ENCODE data around the gene AGPS.
"Not testable (repeated sequence)": the region's sequence is repeated elsewhere in the genome, so short reads cannot be mapped to it uniquely, and the experiment has no call there.

Gene AGPS

DNA sequence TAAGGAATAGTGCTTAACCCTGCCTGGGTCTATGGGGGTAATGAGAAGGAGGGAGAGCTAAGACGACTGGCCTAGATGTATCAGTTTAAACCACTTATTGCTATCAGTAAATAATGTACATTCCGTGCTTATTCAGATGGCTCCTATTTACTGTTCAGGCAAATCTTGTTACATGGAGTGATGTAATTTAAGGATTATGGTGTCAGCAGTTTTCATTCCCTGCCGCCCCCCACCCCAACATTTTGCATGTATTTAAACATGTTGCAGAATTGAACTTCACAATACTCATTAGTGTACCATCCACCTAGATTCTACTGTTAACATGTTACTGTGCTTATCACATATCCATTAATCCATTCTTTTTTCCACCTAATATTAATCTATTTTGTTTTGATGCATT is 11.7 kb downstream of the AGPS start:
- H3K27ac ChIP-seq = no peak overlapping the region
- no peak for TF ChIP-seq ZFX (IDR thresholded peaks at IDR 0.05; ENCODE audit: borderline replicate concordance)
- TF ChIP-seq, protein P1, sequence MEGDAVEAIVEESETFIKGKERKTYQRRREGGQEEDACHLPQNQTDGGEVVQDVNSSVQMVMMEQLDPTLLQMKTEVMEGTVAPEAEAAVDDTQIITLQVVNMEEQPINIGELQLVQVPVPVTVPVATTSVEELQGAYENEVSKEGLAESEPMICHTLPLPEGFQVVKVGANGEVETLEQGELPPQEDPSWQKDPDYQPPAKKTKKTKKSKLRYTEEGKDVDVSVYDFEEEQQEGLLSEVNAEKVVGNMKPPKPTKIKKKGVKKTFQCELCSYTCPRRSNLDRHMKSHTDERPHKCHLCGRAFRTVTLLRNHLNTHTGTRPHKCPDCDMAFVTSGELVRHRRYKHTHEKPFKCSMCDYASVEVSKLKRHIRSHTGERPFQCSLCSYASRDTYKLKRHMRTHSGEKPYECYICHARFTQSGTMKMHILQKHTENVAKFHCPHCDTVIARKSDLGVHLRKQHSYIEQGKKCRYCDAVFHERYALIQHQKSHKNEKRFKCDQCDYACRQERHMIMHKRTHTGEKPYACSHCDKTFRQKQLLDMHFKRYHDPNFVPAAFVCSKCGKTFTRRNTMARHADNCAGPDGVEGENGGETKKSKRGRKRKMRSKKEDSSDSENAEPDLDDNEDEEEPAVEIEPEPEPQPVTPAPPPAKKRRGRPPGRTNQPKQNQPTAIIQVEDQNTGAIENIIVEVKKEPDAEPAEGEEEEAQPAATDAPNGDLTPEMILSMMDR (IDR thresholded peaks at IDR 0.05) = no peak

DNA sequence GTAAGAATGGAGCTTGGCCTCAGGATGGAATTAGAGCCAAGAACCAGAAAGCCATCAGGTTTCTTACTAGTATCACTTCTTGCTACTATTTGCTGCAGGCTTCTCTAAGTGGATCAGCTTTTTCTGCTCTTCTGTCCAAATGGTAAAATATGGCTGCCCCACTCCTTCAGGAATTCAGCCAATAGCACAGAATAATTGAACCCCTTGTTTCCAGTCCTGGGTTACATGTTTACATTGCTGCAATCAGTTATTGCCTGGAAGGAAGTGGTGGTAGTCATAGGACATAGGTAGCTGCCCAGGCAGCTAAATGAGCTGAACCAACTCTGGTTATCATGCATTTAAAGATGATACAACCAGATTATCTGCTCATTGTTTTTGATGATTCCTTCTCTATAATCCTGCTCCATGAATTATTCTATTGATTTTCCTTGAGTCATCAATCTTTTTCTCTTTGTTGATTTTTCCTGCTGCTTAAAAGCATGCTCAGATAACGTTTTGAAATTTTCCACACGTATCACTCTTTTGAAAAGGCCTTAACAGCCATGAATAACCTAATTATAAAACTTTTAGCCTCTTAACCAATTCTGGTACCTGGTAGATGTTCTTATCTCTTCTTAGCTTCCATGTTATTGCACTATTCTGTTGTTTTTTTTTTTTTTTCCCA is 12.6 kb downstream of the AGPS start:
- TF ChIP-seq, protein P1 (IDR thresholded peaks at IDR 0.05) = no peak
- H3K27ac ChIP-seq = no peak overlapping the region

DNA sequence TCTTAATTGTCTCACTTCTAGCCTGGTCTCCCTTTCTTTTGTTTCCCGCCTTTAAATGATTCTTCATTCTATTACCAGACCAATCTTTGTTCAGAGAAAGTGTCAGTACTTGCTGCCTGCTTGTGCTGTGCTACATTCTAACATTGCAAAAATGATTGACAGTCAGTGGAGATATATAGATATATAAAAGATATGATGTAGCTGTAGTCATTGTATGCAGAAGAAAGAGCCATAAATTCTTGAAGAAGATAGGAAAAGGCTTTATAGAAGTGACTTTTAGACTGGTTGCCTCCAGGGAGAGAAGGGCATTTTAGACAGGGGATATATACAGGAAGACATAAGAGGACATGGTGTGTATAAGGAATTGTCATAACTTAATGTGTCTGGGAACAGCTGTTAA is 13.6 kb downstream of the AGPS start:
- TF ChIP-seq ZFX (IDR thresholded peaks at IDR 0.05; ENCODE audit: borderline replicate concordance) = no peak
- TF ChIP-seq, protein P1 (IDR thresholded peaks at IDR 0.05) = no peak
- no peak overlapping the region for H3K27ac ChIP-seq

DNA sequence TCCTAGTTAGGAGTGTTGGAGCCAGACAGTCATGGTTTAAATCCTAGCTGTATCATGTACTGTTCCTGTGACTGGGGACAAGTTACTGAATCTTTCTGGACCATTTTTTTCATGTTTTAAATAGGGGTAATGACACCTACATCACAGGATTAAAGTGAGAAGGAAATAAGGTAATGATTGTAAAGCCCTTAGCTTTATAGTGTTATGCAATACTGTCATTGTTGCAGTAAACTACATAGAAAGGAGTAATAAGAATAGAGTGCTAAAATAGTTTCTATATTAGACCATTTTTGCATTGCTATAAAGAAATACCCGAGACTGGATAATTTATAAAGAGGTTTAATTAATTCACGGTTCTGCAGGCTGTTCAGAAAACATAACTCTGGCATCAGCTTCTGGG is 14.5 kb downstream of the AGPS start:
- no peak for TF ChIP-seq ZFX (IDR thresholded peaks at IDR 0.05; ENCODE audit: borderline replicate concordance)
- TF ChIP-seq, protein P1 (IDR thresholded peaks at IDR 0.05) = no peak
- H3K27ac ChIP-seq = no peak overlapping the region

DNA sequence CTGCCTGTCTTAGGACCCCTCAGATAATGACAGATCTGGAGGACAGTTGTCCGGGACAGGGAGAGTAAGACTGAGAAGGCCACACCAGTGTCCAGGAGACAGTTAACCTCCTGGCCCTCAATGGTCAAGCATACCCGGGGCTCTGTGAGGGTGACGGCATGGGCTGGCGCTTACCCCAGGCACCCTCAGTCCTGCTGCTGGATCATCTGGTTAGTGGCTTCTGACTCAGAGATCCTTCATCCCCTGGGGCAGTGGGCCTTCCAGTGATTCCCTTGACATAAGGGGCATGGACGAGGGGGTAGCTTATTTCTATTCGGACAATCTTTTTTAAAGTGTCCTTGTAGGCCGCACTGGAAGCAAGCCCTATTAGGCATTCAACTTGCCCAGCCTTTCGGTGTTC is 18.1 kb downstream of the AGPS start:
- H3K27ac ChIP-seq = not testable (repeated sequence)

DNA sequence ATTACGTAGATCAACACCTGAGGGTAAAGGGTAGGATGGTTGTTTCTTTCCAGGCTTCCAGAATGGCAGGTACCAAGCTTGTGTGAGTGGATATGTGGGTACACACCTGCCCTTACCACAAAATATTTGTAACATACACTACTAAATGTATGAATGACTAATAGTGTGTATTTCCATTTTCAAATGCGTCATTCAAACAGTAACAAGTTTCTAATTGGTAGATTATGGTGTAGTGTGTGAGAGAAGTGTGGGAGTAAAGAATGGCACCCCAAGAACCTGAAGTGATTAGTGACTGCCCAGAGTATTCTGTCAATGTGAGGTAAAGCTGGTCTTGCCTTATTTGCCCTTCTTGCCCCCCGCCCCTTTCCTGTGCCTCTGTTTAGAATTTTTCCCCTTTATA is 21.1 kb downstream of the AGPS start:
- no peak overlapping the region for H3K27ac ChIP-seq
- TF ChIP-seq, protein P1 (IDR thresholded peaks at IDR 0.05) = no peak

DNA sequence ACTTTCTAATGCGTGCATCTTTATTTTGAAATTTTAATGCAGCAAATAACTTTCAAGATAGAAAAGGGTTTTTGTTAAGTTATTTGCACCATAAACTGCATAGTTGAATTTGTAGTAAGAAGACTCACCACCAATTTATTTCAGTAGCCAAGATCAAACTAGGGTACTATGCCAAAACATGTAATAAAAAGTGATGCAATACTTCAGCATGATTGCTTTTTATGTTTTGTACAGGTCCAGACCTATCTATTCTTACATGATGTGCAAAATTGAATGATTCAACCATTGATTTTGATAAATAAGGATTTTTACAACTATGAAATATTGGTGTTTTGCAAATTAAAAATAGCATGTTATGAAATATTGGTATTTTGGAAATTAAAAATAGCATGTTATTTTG is 26.7 kb downstream of the AGPS start:
- no peak overlapping the region for H3K27ac ChIP-seq
- no peak for TF ChIP-seq ZFX (IDR thresholded peaks at IDR 0.05; ENCODE audit: borderline replicate concordance)
- TF ChIP-seq, protein P1 (IDR thresholded peaks at IDR 0.05) = no peak

DNA sequence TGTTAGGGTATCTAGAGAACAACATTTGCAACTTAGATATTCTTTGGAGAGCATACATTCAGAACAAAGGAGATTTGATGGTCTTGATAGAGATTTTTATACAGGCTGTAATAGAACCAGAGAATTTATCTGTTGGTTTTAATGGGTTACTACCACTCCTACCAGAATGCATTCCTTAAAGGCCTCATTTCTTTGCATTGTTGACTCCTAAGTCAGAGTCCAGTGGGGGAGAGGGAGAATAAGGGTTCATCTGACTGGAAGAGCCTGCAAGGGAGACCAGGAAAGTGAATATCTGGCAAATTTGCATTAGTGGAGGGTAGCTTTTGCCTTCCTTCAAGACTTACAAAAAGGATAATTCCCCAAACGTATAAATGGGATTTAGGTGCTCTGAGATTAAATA is 29.7 kb downstream of the AGPS start:
- no peak for TF ChIP-seq ZFX (IDR thresholded peaks at IDR 0.05; ENCODE audit: borderline replicate concordance)
- TF ChIP-seq, protein P1 (IDR thresholded peaks at IDR 0.05) = no peak
- H3K27ac ChIP-seq = no peak overlapping the region

DNA sequence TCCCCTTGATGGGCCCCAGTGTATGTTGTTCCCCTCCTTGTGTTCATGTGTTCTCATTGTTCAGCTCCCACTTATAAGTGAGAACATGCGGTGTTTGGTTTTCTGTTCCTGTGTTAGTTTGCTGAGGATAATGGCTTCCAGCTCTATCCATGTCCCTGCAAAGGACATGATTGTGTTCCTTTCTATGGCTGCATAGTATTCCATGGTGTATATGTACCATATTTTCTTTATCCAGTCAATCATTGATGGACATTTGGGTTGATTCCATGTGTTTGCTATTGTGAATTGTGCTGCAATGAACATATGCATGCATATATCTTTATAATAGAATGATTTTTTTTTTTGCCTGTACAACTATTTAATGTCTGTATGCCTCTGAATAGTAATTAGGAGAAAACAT is 31.5 kb downstream of the AGPS start:
- H3K27ac ChIP-seq = not testable (repeated sequence)

DNA sequence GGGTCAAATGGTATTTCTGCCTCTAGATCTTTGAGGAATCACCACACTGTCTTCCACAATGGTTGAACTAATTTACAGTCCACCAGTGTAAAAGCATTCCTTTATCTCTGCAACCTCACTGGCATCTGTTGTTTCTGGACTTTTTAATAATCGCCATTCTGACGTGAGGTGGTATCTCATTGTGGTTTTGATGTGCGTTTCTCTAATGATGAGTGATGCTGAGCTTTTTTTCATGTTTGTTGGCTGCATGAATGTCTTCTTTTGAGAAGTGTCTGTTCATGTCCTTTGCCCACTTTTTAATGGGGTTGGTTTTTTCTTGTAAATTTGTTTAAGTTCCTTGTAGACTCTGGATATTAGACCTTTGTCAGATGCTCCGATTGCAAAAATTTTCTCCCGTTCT is 32.0 kb downstream of the AGPS start:
- not testable (repeated sequence) for H3K27ac ChIP-seq

Data from 22Rv1 (cell line).